CD4-positive, alpha-beta T cell treated with Interleukin-17A for 4 hours (primary cell): ENCODE data around the gene PRSS53.

Source experiments
- DNase-seq: peaks from one replicate; pipeline ENCODE4 v3.0.0-alpha.2; 2020; ENCODE audit warnings: mixed read lengths

PRSS53 gene

GRCh38 chr16:31077024-31077423 is 11.7 kb downstream of the PRSS53 start:
- no peak for DNase-seq

GRCh38 chr16:31076319-31076718 is 12.4 kb downstream of the PRSS53 start:
- DNase-seq = no peak

GRCh38 chr16:31074814-31075183 is 13.9 kb downstream of the PRSS53 start:
- no peak for DNase-seq

DNA sequence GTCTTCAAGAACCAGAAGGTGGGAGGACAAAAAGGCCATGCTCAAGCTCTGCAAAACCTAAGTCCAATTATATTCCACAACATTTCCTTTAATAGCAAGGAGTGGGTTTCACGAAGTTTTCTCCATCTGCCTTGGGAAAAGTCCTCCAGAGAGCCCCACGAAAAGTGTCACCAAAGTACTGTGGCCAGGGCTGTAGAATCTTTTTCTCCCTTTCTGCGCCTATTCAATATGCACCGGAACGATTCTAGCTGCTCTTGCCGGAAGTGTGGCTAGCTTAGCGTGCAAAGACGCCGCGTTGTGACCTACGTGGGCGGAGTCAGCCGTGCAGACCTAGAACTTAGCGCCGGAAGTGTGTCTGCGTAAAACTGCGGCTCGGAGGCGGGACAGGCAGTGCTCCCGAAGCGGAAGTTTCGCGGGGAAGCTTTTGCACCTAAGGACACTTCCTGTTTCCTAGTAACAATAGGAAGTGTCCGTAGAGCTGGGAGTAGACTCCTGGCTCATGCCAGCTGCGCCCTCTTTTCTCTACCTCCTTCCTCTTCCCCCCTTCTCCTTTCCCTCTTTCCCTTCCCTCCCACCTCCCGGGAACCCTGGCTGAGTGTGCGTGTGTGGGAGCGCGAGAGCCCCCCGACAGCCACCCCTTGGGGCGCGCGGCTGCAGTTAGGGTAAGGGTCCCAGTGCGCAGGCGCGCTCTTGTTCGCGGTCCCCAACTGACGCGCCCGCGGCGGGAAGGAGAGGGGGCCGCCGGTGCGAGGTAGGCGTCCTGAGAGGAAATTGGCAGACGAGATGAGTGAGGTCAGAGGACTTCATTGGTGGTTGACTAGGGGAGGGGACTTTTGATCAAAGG is 14.6 kb downstream of the PRSS53 start, which contains the start of the genes ZNF646 and ZNF668:
TSS of gene ZNF646 (plus strand) at position 453 of the 844 bp plus-strand sequence. CDS start 1,903 bp downstream, outside the sequence.
TSS of gene ZNF668 (minus strand) at position 271 of the 844 bp plus-strand sequence. CDS start 9,781 bp downstream, outside the sequence.
- DNase-seq = peak; percentile 98

- peak; percentile 87 for DNase-seq
These were observed 15.4 kb downstream of the PRSS53 start for GRCh38 chr16:31073142-31073969.

GRCh38 chr16:31072540-31073141 is 16.1 kb downstream of the PRSS53 start:
- DNase-seq = peak; percentile 33

- DNase-seq = no peak
These were observed 16.9 kb downstream of the PRSS53 start for GRCh38 chr16:31071861-31072260.

GRCh38 chr16:31067342-31067741 is 21.4 kb downstream of the PRSS53 start:
- DNase-seq = no peak

GRCh38 chr16:31064882-31065461 is 23.8 kb downstream of the PRSS53 start:
- no peak for DNase-seq

DNA sequence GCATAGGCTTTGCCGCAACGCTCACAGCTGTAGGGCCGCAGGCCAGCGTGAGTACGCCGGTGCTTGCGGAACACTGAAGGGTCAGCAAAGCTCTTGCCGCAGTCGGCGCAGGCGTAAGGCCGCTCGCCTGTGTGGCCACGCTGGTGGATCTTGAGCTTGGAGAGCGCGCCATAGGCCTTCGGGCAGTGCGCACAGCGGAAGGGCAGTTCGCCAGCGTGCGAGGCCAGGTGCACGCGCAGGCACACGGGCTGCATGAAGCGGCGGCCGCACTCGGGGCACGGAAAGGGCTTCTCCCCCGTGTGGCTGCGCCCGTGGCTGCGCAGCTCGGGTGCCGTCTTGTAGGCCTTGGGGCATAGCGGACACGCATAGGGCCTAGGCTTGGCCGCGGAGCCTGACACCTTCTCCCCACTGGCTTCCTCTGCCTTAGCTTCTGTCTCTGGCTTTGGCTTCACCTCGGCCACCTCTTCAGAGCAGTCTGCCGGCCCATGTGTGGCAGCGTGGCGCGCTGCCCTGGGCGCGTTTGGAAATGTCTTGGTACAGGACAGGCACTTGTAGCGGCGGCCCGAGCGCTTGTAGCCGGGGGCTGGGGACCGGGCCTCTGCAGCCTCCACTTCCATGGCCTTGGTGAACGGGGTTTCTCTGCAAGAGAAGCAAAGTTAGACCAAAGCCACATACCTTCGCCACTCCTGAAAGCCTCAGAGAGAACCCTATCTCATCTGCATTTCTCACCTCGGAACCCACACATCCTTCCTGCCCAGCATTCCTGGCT is 24.7 kb downstream of the PRSS53 start:
- DNase-seq = peak; percentile 15

- no peak for DNase-seq
These were observed 25.3 kb downstream of the PRSS53 start for GRCh38 chr16:31063495-31063842.

GRCh38 chr16:31061813-31062440 is 26.8 kb downstream of the PRSS53 start:
- DNase-seq = no peak

DNA sequence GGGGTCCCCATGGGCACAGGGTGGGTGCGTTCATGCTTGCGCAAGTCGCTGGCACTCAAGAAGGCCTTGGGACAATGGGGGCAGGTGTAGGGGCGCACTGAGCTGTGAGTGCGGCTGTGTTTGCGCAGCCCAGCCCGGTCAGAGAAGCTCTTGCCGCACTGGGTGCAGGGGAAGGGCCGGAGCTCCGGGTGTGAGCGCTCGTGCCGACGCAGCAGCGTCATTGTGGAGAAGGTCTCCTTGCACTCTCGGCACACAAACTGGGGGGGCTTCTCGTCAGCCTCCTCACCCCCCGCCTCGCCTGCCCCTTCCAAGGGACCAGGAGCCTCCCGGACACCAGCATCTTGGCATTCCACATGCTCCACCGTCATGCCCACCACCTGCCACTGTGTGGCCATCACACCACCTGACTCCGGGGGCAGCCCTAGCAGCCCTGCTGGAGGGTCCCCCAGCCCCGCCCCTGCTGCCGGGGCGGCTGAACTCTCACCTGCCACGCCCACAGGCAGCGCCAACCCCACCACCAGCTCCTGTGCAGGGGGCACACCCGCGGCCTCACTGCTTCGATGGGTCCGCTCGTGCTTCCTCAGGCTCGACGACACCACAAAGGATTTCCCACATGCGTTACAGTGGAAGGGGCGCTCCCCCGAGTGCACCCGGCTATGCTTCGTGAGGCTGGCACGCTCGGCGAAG is 27.5 kb downstream of the PRSS53 start:
- no peak for DNase-seq

- DNase-seq = no peak
These were observed 33.1 kb downstream of the PRSS53 start for GRCh38 chr16:31055613-31056012.

DNA sequence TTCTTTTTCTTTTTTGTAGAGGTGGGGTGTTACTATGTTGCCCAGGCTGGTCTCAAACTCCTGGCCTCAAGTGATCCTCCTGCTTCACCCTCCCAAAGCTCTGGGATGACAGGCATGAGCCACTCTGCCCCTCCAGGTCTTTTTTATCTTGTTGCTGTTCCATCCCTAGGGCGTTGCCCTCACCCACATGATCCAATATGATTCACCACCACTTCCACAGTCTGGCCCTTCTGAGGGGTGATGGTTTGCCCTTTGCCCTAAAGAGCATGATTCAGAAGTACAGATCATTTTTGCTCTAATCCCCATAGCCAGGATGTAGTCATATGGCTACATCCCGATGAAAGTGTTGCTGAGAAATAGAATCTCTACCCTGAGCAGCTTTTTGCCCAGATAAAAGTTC is 36.6 kb downstream of the PRSS53 start:
- no peak for DNase-seq

GRCh38 chr16:31050280-31051030 is 38.3 kb downstream of the PRSS53 start:
- DNase-seq = no peak

GRCh38 chr16:31043898-31044481 is 44.8 kb downstream of the PRSS53 start:
- DNase-seq = no peak

DNA sequence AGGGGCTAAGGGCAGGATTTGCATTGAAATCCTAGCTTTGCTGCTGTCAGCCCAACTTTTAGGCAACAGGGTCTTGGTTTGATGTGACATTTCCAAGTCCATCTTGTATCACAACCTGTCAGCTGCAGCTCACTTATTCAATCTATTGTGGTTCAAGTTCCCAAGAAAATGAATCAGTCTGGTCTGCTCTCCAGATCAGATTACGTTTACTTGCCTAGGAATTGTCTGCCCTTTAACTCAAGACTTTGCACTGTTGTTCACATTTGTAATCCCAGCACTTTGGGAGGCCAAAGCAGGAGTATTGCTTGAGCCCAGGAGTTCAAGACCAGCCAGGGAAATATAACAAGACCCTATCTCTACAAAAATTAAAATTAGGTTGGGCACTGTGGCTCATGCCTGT is 45.4 kb downstream of the PRSS53 start:
- DNase-seq = no peak

DNA sequence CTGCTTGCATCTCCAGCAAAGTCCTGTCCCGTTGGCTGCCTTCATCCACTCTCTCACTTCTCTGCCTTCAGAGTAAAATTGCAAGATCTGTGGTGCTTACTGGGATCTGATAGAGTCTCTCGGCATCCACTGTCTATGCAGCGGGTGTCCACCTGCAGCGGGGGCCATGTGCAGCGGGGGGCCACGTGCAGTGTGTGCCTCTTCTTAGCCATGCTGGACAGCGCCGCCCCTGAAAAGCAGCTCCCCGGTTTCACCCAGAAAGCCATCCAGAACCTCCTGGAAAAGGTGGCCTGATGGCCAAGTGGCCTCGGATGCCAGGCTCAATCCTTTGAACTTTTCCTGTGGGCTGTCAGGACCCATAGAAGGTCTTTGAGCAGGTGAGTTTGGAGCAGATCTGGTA is 45.9 kb downstream of the PRSS53 start:
- DNase-seq = no peak

DNA sequence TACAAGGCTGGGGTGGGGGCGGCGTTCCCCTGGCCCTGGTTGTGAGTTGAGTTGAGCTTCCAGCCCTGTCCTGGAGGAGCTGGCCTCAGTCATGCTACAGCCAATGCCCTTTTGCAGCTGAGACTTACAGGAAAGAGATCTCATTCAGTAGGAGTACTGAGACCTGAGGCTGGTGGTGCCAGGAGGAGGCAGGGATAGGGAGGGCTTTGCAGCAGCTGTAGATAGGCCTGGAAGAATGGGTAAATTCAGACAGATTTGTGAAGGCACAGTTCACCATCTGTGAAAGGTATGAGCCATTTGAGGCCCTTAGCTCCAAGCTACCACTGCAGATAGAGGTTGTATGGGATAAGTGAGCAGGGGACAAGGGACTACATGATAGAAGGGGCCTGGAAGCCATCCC is 49.8 kb downstream of the PRSS53 start:
- no peak for DNase-seq
